Stimulated activated naive CD4-positive, alpha-beta T cell treated with Interleukin-2 at 50 U/mL for 16 hours (primary cell): ENCODE results near the gene FTSJ3.
"Not testable (repeated sequence)": the region's sequence is repeated elsewhere in the genome, so short reads cannot be mapped to it uniquely, and the experiment has no call there.

Source experiments
- DNase-seq: peaks from one replicate; lab custom pipeline; 2025; lab: John Stamatoyannopoulos, UW

FTSJ3 gene

DNA sequence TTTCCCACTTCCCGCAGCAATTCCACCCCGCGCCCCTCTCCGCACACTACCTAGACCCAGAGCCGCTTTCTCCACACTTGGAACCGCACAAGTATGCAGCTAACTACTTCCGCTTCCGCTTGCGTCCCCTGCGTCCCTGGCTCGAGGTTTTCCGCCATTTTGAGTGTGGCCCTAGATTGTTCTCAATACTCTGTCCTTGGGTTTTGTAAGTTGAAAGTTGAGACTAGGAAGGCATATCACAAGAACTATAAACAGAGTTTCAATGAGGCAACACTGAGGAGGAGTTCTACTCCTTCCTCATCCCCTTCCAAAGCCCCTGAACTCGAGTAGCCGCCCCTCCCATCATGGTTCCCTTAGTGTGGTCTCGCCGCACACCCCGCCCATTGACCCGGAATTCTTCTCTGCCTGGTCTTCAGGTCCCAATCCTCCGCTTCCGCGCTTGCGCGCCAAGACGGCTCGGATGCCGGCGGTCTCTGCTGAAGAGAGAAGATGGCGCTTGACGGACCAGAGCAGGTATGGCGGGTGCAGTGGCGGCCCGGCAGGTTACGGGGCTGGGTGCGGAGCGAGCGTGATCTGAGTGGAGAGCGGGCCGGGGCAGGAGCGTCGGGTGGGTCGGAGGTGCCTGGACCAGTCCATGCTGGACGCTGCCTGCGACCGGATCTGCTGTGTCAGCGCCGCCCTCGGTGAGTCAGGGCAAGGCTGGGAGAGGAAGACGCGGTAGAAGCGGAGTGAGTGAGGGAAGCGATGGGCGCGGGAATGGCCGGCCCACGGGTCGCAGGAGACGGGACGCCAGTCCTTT, at the start of gene FTSJ3, which contains the start of gene PSMC5:
Gene FTSJ3 (minus strand): TSS at position 662 of the 799 bp plus-strand sequence. CDS start 761 bp downstream, outside the sequence.
Gene PSMC5 (plus strand): TSS at position 430 of the 799 bp plus-strand sequence. CDS start 60 bp downstream, at position 490.
- DNase-seq, result peak; percentile 97

DNA sequence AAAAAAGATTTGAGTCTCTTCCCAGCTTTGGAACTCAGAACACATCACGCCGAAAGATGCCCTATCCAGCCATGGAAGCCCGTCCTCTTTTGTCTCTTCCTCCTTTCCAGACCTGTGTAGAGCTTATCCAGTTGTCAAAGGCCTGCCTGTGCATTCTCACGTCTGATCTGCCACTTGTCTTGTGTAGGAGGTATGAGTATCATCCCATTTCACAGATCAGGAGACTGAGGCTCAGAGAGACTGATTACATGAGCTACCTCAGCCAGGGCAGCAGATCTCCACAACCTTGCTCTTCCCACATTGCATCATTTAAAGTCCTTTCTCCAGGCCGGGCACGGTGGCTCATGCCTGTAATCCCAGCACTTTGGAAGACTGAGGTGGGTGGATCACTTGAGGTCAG, 47.2 kb upstream of the FTSJ3 start:
- not testable (repeated sequence) for DNase-seq

- DNase-seq, result not testable (repeated sequence)
Observed at GRCh38 chr17:63874061-63874626, 46.7 kb upstream of the FTSJ3 start.

DNA sequence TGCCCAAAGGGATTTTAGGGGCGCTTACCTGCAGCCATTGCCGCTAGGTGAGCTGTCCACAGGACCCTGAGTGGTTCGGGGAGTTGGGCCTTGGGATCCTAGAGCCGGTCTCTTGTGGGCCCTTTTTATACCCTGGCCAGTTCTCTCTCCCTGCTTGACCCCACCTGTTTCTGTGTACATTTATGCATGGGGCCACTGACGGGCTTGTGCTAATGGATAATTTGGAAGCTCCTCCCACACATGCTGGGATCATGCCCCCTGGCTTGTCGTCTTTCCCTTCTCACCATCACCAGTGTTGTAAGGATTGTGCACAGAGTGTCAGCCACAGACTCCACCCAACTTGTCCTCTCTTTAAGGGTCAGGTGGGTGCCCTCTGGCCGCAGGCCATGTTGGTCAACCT, 46.1 kb upstream of the FTSJ3 start, which contains the start of gene CSH2:
Gene CSH2 (minus strand): TSS at position 101 of the 400 bp plus-strand sequence. CDS start 63 bp downstream, at position 38.
- not testable (repeated sequence) for DNase-seq

- DNase-seq, result not testable (repeated sequence)
Observed at GRCh38 chr17:63871646-63872365, 44.3 kb upstream of the FTSJ3 start.

DNA sequence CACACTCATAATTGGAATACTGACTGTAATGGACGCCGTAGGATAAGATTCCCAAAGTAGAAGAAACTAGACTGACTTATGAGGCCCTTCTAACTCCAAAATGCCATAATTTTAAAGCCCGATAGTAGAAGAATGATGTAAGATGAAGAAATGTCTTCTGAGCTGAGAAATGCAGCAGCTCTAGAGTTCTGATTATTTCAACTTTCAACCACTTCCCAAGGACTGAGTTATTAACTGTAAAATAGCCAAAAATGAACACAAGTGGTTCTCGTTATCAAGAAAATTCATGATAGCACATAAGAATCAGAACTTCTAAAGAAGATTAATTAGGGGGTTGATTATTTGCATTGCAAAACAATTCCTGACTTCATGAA, 42.8 kb upstream of the FTSJ3 start:
- not testable (repeated sequence) for DNase-seq

- DNase-seq, result not testable (repeated sequence)
Observed at GRCh38 chr17:63869491-63870291, 42.2 kb upstream of the FTSJ3 start.

GRCh38 chr17:63866625-63867024, 39.2 kb upstream of the FTSJ3 start:
- DNase-seq, result not testable (repeated sequence)

DNA sequence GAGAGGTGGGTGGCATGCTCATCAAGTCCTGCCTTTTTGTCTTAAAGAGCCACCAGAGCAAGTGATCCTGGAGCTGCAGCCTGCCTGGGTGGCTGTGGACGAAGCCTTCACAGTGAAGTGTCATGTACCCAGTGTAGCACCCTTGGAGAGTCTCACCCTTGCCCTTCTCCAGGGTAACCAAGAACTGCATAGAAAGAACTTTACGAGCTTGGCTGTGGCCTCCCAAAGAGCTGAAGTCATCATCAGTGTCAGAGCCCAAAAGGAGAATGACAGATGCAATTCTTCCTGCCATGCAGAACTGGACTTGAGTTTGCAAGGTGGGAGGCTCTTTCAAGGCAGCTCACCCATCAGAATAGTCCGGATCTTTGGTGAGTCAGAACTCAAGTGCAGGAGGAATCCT, 31.8 kb upstream of the FTSJ3 start:
- no peak for DNase-seq

- DNase-seq, result not testable (repeated sequence)
Observed at GRCh38 chr17:63856425-63856824, 29.0 kb upstream of the FTSJ3 start.

DNA sequence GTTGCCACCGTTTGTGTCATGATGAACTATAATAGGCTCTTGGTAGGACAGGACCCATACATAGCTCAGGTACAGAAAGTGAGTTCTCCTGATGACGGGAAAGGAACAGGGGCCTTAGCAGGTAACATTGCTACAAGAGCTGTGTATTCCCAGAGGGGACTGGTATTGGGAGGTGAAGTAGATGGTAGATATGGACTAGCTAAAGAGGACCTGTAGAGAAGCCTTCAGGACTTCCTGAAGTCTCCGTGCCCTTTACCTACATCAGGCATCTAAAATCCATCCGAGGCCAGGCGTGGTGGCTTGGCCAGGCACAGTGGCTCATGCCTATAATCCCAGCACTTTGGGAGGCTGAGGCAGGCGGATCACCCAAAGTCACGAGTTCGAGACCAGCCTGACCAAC, 27.7 kb upstream of the FTSJ3 start:
- no peak for DNase-seq

DNA sequence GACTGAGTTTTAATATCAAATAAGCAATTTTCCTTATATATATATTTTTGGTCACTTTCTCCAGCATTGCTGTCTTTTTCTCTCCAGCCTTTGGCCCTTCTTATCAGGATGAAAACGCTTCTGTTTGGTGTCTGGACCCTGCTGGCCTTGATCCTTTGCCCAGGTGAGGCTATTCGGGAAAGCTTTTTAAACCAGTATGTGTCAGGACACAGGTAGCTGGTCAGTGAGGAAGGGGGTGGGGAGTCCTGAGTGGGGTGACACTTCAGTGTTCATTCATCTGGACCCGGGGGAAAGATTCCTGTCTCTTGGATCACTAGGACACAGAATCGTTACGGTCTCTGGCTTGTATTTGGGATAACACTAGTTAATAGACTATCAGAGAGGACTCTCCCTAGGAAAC, 27.2 kb upstream of the FTSJ3 start:
- no peak for DNase-seq

GRCh38 chr17:63853260-63853659, 25.8 kb upstream of the FTSJ3 start:
- DNase-seq, result no peak

- DNase-seq, result no peak
Observed at GRCh38 chr17:63850401-63850800, 22.9 kb upstream of the FTSJ3 start.

DNA sequence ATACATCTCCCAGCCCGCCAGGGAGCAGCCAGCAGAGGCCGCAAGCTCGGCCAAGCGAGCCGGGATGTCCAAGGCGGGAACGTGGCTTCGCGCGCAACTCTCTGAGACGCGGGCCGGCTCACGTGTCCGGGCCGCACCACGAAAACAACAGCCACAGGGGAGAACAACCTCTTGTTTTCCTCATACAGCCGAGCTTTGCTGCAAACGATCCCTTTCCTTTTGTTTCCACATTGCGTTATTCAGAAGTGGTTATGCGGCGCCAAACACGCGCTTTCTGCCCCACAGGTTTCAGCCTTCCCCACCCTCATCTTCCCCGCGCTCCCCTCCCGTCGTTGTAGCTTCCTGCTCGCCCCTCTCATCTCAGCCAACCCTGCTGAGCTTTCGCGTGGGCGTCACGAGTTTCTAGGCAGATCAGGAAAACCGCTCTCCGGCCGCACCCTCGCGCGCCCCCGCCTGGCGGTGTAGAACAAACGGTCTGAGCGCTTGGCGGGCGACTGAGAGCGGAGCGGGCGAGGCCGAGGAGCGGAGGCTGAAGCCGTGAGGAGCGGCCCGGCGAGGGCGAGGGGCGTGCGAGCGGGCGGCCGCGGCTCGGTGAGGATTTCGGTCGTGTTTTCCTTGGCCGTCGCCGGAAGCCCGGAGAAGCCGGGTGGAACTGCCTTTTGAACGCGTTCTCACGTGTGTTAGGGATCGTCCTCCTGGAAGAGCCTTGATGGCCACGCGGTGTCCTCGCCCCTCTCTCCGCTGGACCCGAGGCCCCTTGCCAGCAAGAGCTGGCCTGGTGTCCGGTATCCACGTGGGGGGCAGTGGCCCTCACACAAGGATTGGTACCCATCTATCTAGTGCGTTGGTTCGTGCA, 21.6 kb upstream of the FTSJ3 start:
- peak; percentile 95 for DNase-seq

- no peak for DNase-seq
Observed at GRCh38 chr17:63847525-63848249, 20.2 kb upstream of the FTSJ3 start.

- no peak for DNase-seq
Observed at GRCh38 chr17:63845509-63845908, 18.0 kb upstream of the FTSJ3 start.

GRCh38 chr17:63843910-63844677, 16.6 kb upstream of the FTSJ3 start:
- no peak for DNase-seq

DNA sequence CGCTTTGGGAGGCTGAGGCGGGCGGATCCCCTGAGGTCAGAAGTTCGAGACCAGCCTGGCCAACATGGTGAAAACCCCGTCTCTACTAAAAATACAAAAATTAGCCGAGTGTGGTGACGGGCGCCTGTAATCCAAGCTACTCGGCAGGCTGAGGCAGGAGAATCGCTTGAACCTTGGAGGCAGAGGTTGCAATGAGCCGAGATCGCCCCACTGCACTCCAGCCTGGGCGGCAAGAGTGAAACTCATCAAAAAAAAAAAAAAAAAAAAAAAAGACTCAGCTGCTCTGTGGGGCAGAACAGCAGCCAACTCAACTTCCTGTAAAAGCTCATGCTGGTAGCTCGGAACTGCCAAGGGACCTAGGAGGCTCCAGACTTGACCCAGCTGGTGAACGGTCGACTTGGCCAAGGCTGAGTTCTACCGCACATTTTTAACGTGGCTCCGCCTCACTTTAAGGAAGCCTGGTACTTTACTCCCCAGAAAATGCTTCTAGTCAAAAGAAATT, 16.0 kb upstream of the FTSJ3 start:
- peak; percentile 20 for DNase-seq
